AML-193 (cell line): ENCODE data around the gene RIN3.

Experiments used
- DNase-seq, 2 experiments: peaks; one replicate each; lab custom pipeline; 2025; lab: John Stamatoyannopoulos, UW

RIN3 gene

DNA sequence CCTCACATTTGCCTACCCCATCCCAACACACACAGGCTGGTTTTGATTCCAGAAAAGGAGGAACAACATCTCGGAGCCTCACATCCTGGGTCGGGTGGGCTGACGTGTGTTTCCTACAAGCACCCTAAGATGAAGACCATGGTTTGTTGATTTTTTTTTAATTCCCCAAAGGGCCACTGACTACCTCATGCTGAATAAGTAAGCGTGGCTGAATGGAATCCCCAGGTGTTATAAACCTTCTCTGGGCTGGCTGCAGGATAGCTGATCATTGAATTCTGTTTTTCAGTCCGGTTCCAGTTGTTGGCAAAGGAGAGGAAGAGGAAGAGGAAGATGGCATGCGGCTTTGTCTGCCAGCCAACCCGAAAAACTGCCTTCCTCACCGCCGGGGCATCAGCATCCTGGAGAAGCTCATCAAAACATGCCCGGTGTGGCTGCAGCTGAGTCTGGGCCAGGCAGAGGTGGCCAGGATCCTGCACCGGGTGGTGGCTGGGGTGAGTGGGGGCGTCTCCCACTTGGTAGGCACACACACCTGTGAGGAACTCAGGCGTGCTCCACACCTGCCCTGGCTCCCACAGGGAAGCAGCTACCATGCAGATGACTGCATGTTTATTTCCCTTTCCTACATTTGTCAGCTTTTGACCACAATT lies 42.0 kb downstream of the RIN3 start:
- DNase-seq = no peak

DNA sequence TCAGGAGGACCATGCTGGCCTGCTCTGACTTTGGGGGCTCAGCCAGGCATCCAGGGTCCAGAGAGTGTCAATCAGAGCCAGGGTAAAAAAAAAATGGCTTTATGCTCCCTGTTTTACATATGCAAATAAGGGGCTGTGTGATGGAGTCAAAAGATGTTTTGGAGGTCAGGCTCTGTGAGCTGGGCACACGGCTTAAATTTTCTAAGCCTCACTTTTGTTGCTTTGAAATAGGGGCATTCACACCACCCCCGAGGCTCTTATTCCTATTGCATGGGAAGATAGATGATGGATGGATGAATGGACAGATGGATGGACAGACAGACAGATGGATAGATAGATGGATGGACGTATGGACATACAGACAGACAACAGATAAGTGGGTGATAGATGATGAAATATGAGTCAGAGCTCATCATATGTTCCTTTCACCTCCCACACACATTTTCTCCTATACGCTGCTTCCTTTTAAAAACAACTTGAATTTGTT lies 42.7 kb downstream of the RIN3 start:
- no peak for DNase-seq

GRCh38 chr14:92556863-92557543 lies 43.4 kb downstream of the RIN3 start:
- DNase-seq = no peak

- no peak for DNase-seq
Observed at GRCh38 chr14:92557544-92557912, 43.9 kb downstream of the RIN3 start.

DNA sequence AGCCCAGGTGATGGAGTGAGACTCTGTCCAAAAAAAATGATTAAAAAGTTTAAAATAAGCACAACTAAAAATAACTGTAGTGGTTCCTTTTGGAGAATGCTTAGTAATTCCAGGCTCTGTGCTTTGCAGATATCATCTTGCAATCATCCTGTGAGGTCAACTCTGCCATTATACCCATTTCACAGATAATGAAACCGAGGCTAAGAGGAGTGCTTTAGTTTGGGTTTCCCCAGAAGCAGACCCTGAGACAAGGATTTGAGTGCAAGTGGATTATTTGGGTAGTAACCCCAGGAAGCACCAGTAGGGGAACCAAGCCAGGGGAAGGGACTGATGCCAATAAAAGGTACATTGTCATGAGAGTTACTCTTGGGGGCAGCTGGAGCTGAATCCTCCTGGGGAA lies 44.7 kb downstream of the RIN3 start:
- DNase-seq = no peak

- DNase-seq = no peak
Observed at GRCh38 chr14:92559486-92559885, 45.9 kb downstream of the RIN3 start.

GRCh38 chr14:92560106-92560865 lies 46.7 kb downstream of the RIN3 start:
- no peak for DNase-seq

- DNase-seq = no peak
Observed at GRCh38 chr14:92561906-92562479, 48.4 kb downstream of the RIN3 start.

DNA sequence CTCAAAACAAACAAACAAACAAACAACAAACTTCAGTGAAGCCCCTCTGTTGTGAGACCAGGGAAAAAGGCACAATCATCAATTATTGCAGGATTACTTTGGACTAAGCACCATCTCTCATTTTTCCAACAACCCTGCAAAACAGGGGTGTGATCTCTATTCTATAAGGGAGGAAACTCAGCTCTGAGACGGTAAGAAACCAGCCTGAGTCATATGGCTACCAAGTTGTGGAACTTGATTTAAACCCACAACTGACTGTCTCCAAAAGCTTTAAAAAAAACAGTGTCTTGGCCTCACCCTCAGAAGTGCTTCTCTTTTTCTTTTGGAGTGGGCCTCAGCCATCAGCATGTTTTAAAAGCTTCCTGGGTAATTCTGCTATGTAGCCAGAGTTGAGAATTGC lies 49.8 kb downstream of the RIN3 start:
- DNase-seq = no peak

- no peak for DNase-seq
Observed at GRCh38 chr14:92563765-92564285, 50.2 kb downstream of the RIN3 start.

DNA sequence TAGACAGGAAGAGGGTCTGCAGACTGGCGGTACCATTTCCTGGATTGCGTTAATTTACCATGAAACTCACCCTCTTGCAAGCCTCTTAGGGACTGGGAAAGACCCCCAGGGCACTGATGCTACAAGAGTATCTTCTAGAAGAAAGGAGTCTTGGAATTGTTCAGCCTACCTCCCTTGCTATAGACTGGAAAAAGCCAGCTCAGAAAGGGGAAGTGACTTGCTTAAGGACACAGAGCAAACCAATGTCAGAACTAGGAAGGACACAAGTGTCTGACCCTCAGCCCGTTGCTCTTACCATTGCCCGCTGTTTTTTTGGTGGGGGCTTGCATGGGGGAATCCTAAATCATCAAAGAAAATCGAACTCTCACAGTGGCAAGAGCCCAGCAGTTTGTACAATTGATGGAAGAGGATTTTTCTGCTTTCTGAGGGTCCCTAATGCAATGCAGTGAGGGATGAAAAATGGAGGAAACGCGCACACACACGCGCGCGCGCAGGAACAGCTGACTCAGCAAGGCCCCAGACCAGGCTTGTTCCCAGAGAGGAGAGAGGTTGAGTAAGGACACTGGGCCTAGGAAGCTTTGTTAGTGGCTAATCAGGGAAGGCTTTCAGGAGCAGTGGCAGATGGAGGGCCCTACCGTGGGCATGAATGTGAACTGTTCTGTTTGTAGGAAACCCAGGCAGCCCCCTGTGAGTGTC lies 50.9 kb downstream of the RIN3 start:
- DNase-seq = peak; percentile 26 to 48

DNA sequence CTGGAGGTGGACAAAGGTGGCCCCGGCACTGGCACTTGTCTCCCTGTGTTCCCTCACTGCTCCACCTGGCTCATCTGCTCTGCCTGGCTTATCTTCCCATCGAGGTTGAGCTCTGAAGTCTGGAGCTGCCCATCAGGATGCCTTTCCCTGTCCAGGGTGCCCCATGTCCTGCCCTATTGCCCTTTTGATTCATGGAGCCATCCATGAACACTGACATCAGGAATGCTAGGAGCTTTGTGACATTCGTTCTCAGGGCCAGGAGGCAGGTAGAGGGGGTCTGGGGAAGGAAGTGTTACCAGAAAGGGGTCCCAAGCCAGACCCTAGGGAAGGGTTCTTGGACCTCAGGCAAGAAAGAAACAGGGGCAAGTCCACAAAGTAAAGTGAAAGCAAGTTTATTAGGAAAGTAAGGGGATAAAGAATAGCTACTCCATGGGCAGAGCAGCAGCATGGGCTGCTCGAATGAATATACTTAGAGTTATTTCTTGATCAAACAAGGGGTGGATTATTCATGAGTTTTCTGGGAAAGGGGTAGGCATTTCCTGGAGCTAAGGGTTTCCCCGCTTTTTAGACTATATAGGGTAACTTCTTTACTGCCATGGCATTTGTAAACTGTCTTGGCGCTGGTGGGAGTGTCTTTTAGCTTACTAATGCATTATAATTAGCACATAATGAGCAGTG lies 51.6 kb downstream of the RIN3 start:
- no peak for DNase-seq

- DNase-seq = no peak
Observed at GRCh38 chr14:92565718-92566115, 52.1 kb downstream of the RIN3 start.

GRCh38 chr14:92567173-92567725 lies 53.7 kb downstream of the RIN3 start:
- no peak for DNase-seq

- DNase-seq = no peak
Observed at GRCh38 chr14:92568621-92569479, 55.3 kb downstream of the RIN3 start.

GRCh38 chr14:92570674-92571262 lies 57.2 kb downstream of the RIN3 start:
- DNase-seq = no peak

DNA sequence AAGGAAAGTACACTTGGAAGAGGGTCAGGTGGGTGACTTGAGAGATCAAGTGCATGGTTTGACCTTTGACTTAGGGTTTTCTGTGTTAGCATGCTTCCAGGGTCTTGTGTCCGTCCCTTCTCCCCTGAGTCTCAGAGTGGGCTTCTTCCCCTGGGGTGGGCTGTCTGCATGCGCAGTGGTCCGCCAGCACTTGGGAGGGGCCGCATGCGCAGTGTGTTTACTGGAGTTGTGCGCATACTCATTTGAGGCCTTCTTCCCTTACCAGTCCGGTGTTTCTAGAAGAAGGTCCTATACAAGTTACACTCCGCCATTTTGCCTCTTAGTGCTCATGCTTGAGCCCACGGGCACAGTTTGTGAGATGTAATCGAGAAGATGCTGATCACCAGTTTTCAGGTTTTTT lies 58.5 kb downstream of the RIN3 start:
- no peak for DNase-seq

DNA sequence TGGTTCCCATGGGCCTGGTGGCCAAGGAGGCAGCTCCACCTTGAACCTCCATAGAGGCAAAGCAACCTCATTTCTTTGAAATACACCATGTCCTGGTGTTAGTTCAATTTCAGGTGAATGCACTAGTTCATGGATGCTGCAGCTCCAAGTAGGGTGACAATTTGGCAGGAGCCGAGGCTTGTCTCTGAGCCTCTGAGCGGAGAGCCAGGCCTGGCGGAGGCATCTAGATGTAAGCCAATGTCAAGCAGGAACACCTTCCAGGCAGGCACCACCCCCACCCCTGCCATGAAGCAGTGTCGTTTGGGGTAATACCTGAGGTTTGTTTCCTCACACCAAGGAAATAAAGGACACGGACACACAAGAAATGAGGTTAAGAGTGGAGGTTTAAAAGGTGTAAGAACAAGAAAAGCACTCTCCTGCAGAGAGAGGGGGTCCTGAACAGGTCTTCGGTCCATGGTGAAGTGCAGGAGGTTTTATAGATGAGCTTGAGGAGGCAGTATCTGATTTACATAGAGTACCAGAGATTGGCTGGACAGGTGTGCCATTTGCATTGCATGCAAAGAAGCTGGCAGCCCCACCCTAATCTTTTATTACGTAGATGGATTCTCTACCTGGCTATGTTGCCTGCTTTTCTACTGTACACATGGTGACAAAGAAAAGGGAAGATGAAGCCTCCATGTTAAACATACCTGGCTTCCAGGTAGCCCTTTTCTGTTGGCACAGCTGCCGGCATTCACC lies 60.3 kb downstream of the RIN3 start:
- no peak for DNase-seq
